ENCODE data around the gene FARP2.
A peak's percentile ranks its signal among the peaks of the same experiment; 100 is the strongest.

FARP2 gene

DNA sequence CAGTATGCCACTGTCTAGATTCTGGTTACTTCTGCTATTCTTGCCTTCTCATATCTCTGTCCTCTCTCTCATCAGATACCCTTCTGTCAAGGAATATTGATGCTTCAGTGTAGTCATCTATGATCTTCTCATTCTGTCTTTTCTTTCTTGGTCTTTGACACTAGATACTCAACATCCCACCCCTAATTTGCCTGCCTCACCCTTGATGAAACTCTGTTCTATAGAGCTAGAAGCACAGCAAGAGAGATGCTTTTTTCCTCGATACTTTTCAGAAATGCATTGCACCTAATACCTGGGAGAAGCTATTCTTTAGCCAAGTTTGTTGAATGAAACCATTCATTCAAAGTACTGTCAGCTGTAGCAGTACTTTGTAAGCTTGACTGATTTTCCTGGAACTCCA lies 30.8 kb upstream of the FARP2 start:
- no peak for DNase-seq (ENCODE audit: low read depth, low spot score)

DNA sequence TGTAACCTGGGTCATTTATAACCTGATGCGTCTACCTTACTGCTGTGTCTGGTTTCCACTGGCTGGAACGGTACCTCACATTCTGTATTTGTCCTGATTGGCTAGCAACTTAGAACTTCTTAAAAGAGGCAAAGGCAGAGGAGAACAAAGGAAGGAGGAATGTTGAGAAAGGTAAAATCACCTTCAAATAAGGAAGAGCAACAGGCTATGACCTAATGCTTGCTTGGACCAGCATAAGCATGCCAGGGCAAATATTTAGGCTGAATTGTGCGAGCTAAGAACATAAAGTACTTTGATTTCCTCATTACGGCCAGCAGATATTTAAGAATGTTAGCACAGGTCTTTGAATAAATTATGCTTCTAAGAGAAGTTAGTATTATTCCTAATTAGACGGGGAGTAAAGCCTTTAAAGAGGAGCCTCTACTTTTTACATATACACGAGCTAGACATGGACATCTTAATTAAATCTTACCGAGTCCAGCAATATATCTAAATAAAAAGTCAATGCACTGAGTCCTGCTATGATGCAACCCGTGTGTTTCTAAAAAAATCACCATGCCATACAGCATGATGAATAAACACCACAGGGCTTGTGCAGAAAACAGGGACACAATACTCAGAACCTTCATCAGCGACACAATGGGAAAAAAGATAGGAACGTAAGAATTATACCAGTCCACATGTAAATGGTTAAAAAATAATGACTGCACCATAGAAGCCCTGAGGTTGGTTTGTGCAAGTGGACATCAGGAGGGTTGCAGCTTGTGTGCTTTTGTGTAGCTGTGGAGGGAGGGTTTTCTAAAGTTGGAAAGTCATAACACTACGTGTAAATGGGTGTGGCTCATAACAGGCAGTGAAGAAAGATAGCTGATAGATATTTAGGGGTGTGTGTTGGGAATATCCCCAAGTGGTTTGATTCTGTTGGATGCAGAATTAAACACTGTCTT lies 26.1 kb upstream of the FARP2 start:
- no peak for DNase-seq (ENCODE audit: low read depth, low spot score)

DNA sequence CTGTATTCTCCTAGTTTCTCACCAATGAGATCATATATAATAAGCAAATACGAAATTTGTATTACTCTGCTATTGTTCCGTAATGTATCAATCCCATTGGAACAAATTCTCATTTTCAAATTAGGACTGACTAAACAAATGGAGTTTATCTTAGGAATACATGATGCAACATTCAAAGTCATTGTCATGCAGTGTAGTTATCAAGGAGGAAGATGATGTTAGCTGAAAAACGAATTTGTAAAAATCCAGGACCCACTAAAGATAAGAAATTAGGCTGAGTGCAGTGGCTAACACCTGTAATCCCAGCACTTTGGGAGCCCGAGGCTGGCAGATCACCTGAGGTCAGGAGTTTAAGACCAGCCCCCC lies 25.5 kb upstream of the FARP2 start:
- DNase-seq (ENCODE audit: low read depth, low spot score), result no peak

DNA sequence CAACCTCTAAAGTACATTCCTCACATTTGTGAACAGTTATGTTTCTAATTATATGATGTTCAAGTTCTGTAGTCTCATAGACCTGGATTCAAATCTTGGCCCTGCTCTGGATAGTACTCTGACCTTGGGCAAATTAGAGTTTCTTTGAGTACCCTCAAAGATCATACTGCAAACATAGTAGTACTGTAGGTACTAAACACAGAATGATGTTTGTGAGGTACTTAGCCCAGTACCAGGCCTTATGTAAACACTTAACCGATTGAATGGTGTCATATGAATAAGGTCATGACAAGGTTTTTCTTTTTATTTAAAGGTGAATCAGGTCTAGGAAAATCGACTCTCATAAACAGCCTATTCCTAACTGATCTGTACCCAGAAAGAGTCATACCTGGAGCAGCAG lies 21.3 kb upstream of the FARP2 start:
- DNase-seq (ENCODE audit: low read depth, low spot score), result no peak

DNA sequence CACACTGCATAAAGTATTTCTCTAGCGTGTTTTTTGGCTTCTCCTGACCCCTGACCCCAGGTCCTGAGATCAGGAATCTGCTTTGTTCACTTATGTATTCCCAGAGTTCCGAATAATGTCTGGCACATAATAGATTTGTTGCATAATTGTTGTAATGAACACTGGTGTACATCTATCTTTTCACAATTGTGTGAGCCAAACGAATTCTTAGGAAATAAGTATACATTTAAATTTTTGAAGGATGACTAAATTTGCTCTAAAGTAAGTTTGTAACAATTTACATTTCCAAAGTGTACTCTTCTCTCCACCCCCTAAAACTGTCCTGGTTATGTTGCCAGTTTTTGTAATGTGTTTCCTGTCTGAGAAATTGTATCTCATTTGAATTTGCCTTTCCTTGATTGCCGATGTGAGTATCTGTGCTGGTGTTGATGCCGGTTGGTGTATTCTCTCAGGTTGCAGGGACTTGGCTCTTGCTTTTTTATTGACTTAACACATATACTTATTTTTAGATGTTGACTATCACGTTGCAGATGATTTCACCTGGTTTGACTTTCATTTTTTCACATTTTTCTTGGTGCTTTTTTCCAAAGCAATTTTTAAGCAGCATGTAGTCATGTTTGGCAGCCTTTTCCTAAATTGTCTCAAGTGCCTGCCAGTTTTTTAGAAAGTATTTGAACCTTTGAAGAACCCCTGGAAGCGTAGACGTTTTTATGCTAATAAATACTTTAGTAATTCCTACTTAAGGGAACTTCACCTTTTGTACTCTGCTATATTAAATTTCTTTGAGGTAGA lies 16.1 kb upstream of the FARP2 start:
- DNase-seq (ENCODE audit: low read depth, low spot score), result no peak

DNA sequence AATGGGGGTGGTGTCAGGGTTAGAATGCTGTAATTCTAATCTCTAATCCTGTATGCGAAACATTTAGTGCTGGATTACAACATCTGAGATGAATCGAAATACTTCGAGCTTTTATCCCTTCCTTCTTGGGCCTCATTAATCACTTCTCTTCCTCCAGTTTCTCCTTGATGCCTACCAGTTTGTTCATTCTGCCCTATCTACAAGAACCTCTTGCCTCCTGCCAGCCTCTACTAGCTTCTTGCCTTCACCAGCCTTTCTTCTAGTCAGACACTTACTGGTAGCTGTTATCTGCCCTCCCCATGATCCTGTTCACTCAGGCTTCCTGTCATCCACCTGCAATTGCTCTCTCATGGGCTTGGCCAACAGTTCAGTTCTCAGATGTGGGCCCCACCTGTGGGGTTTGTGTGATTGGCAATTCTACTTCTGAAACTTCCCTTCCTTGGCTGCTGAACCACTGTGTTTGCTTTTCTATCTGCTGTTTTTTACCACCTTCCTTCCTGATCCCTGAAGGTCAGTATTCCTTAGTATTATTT lies 15.4 kb upstream of the FARP2 start:
- DNase-seq (ENCODE audit: low read depth, low spot score), result no peak

DNA sequence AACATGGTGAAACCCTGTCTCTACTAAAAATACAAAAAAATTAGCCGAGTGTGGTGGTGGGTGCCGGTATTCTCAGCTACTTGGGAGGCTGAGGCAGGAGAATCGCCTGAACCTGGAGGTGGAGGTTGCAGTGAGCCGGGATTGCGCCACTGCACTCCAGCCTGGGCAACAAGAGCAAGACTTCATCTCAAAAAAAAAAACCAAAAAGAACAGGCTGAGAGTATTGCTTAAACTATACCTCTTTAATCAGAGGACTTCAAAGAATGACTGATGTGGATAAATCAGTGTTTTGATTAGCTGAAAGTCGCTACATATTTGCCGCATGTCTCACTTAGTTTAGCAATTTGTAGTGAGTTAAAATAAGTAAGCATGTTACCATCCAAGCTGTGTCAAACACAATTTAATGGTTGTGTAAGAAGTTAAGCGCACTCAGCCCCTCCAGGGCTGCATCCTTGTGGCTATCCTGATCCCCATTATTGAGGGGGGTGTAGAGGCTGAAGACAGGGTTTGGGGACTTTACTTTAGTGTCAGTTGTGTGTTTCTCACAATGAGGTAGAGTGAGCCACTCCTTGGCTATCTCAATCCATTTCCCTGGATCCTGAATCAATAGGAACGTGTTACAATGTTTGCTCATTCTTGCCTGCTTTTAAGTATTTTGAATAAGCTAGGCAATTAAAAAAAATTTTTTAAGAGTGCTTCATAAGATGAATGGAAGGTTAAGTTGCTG lies 11.0 kb upstream of the FARP2 start:
- DNase-seq (ENCODE audit: low read depth, low spot score), result no peak

DNA sequence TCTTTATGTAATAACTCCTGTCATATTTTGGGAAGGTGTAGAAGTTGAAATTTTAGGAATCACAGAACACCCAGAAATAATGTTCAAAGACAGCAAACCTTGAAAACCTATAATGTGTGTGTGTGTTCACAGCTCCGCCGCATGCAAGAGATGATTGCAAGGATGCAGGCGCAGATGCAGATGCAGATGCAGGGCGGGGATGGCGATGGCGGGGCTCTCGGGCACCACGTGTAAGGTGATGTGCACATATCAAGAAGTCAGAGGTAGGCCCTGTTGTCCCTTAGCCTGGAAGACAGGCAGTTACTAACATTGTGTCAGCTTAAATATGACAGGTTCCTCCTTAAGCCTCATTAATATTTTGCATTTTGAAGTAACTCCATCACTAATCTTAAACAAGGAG lies 6.1 kb upstream of the FARP2 start:
- DNase-seq (ENCODE audit: low read depth, low spot score), result no peak

DNA sequence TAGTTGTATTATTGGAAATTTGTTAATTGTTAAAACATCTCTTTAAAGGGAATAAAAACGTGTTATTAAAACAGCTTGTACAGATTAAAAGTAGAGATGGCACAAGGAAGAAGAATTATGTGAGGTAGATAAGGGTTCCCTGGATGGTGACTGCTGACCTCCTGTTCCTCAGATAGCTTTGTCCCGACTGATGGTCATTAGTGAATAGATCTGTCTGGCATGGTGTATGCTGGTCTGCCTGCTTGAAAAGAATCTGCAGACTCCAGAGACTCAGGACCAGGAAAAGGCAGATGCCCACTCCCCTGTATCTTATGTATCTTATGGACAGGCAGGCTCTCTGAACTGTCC lies 5.6 kb upstream of the FARP2 start:
- no peak for DNase-seq (ENCODE audit: low read depth, low spot score)

DNA sequence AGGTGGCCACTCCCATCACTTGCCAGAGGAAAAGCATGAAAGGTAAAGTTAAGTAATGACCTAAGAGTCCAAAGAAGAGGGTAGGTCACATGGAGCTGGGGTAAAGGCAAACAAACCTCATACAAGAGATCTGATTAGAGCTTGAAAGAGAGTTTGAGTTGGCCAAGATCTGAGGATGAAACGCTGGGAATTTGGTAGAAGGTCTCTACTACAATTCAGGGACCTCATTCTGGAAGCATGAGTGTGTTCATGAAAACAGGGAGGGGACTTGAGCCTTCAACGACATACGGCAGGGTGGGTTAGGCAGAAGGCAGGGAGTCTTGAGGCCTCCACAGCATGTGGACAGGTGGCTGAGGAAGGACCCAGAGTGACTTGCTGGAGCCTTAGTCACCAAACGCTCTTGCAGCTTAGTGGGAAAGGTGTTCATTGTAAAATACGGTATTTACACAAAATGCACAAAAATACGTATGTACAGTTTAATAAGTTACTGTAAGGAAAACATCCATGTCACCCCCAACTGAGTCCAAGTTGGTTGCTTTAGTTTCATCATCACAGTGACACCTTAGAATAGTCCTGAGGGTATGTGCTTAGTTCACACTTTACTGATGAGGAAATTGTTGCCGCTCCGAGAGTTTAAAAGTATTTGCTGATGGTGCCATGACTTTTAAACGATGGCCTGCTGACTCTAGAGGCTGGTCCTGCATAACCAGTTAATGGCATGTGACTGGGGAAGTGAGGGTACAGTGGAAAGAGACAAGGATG lies 5.0 kb upstream of the FARP2 start:
- DNase-seq (ENCODE audit: low read depth, low spot score), result no peak

DNA sequence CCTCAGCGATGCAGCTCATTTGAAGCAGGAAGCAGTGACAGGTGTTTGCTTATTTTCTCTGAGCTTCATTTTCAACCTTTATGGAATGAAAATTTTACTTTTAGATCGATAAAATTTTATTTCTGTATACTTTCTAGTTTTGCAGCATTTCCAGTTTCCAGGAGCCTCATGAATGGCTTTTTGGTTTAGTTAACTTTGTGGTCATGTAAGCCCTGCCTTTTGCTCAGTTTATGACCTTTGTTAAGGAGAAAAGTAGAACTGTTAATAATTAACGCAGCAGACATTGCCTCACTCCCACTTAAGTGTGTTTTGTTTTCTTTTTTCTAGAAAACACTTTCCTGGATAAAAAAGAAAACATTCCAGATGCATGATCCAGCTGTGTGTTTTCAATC lies 4.4 kb upstream of the FARP2 start:
- no peak for DNase-seq (ENCODE audit: low read depth, low spot score)

DNA sequence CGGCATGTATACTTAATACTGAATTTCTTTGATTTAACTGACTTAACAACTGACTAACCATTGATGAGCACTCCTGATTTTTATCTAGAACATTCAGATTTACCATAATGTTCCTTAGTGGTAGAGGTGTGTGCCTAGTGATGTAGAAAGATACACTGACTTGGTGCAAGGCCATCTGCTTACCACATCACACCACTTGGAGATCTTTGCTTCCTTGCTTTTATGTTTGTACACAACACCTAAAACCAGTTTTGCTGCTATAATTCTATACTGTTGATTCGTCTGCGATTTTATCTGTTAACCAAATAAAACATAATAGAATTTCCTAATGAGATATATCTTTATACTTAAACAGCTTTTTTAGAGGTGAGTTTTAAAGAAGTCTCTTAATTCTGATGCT lies 3.9 kb upstream of the FARP2 start:
- no peak for DNase-seq (ENCODE audit: low read depth, low spot score)

DNA sequence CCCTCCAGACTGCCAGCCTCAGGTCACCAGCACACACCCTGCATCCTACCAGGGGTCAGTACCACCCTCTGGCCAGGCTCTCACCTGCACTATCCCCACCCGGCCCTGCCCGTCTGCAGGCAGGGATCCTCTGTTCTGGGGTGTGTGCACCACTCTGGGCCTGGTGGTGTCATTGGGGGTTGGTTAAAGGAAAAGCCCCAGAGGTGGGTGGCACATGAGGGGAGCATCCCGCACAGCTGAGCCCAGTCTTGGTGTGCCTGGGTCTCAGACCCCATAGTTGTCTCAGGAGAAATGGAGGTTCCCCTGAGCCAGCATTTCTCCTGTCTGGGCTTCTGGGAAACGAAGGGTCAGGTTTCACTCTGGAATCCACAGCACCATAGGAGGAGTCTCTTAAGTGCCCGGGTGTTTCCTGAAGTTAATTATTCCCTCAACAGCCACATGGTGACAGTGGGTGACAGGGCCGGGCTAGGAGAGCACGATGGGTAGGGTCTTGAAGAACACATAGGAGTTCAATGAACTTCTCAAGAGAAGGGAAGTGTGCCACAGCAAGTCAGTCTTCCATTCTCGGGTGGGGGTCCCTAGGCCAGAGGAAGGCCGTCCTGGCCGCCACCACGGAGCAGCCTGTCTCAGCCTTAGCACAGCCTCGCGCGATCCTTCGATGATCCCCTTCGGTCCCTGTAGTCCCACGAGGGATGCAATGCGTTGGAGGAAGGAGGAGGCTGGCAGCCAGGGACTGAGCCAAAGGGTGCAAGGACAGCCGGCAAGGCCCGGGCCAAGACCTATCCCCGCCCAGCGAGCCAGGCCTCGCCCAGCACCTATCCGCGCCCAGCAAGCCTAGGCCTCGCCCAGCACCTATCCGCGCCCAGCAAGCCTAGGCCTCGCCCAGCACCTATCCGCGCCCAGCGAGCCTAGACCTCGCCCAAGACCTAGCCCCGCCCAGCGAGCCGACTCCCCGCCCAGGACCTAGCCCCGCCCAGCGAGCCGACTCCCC lies 1.1 kb upstream of the FARP2 start:
- peak; percentile 51 for DNase-seq (ENCODE audit: low read depth, low spot score)

DNA sequence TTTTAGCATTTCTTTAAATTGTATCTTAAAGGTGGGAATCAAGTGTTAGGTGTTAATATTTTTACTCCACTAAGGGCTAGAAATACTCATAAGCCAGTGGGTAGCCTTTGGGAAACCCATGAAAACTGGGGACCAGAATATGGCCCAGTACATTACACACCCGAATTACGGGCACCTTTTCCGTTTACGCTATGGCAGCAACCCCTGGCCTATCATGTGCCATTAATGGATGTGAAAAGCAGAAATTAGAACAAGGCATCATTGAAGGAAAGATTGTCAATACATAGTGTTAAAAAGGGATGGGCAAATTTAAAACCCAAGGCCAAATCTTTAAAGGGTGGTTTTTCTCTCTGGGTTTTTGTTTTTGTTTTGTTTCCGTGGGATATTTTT lies 781 bp downstream of the FARP2 start:
- DNase-seq (ENCODE audit: low read depth, low spot score), result no peak

DNA sequence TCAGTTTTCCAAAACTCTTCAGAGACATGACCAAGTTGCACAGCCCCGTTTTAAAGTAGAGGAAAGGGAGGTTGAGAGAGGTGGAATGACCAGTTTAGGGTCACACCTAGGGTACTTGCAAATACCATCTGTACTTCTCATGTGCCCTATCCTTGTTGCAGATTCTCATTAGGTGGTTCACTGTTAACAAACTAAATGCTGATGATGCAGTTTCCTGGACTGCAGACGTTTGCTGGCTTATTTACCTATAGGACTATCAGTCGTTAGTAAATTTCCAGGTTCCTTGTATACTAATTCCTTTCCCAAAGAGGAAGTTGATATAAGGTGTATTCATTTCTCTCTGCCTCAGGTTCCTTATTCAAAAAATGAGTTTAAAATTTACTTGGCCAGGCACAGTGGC lies 1.4 kb downstream of the FARP2 start:
- no peak for DNase-seq (ENCODE audit: low read depth, low spot score)

DNA sequence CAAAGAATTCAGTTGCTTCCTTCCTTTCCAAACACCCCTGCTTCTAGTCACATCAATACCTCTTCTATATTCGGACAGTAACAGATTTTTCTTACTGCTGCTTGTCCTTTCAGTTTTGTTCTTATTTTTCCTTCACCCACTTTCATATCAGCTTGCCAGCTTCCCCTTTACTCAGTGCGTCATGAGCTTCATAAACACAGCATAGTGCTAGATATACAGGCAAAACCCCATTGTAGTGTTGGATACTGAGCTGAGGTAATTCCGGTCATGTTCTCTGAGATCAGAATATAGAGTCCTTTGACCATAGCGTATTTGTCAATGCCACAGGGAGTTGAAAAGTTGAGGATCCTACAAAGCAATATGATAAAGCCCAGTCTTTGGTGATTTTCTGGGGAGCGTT lies 2.4 kb downstream of the FARP2 start:
- no peak for DNase-seq (ENCODE audit: low read depth, low spot score)

DNA sequence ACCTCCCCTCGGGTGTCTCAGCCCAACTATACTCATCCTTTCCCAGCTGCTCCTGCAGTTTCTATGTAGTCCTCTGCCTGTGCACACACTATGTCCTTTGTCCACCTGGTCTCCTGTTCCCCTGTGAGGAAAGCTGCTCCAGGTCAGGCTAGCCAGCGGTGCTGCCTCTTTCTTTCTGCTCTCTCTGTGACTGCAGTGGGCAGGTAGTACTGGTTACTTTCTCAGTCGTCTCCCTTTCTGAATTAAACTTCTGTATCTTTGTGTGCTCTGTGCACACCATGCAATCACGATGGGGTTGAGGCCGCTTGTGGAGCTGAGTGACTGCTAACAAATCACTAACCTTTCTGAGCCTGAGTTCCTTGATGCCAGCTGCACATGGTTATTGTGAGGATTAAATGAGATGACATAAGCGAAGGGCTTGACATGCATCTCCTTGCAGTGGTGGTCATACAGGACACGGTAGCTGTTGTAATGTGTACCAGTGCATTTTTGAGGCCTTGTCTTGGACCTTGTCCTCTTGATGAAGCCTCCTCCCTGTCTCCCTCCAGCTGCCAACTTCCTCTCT lies 3.5 kb downstream of the FARP2 start:
- no peak for DNase-seq (ENCODE audit: low read depth, low spot score)

DNA sequence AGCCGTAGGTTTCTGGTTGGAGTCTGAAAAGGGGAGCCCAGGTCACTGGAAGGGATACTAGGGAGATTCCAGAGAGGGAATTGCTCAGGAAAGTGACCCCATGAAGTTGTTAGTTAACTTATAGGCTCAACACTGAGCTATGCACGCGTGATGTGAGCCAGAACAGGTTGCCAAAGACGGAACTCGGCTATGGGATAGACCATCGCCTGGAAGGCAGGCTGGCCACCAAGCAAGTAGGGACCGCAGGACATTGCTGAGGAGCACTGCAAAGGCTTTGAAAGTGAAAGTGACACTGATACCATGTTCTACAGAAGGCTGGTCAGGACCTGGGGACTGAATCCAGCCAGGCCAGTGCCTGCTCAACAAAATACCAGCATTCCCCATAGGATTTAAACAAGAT lies 7.3 kb downstream of the FARP2 start:
- DNase-seq (ENCODE audit: low read depth, low spot score), result no peak

DNA sequence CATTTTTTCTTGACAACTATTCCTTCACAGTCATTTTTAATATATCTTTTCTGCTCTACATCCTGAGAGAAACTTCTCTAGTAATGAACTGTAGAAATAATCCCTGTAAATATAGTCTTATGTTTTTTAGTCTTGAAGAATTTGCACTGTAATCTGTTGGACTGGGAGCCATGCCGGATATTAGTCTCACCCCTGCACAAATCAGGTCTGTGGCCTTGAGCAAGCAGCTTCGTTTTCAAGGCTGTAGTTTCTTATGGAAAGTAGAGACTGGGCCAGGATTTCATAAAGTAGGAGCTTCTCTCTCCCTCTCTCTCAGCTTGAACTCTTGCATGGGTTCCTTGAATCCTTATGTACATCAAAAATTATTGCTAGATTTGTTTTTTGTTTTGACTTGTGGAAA lies 8.7 kb downstream of the FARP2 start:
- DNase-seq (ENCODE audit: low read depth, low spot score), result no peak

DNA sequence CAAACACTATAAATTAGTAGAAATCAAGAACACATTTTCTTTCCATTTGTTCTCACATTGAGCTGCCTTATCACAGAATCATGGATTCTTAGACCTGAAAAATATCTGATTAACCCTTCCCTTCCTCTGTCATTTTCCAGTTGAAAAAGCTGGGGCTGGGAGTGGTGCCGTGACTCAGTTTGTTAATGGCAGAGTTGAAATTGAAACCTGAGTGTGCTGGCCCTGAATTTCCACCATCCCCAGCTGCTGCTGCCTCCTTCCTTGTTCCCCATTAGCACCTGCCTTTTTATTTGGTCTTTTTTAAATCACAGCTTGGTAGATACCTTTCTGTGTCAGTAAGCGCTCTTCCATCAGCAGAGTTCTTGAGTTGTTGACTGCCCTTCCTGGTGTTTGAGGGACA lies 10.6 kb downstream of the FARP2 start:
- DNase-seq (ENCODE audit: low read depth, low spot score), result no peak
